Bronchial epithelial cell (primary cell): ENCODE results near the gene GRIP1. TPM values are rescaled to one million over a fixed set of nuclear protein-coding genes. Genes with fewer than 3 reads are reported as not detected.

ENCODE experiments used
- DNase-seq: peaks from one replicate; pipeline ENCODE4 v3.0.0-alpha.2; 2010; ENCODE audit warnings: low read depth
- FAIRE-seq: peaks from 2 replicates; lab custom pipeline; 2011; peaks lifted over from hg19 to GRCh38; lab: Jason Lieb, UNC
- H3K27me3 ChIP-seq: 2 replicates; pipeline ENCODE4 v1.5.1; 2011; ENCODE audit warnings: low read length; ENCODE audit not compliant: control insufficient read depth, insufficient read depth
- H3K36me3 ChIP-seq: 2 replicates; pipeline ENCODE4 v1.5.1; 2011; ENCODE audit warnings: low read length; ENCODE audit not compliant: control insufficient read depth, insufficient read depth
- H3K4me3 ChIP-seq: 2 replicates; pipeline ENCODE4 v1.5.1; 2011; ENCODE audit warnings: mild to moderate bottlenecking, low read depth, low read length, control low read depth
- CTCF ChIP-seq: IDR thresholded peaks from 2 replicates; pipeline ENCODE4 v1.5.1; 2011; ENCODE audit warnings: mild to moderate bottlenecking, moderate library complexity, low read length, control low read depth, inconsistent platforms; ENCODE audit not compliant: insufficient read depth, severe bottlenecking
- total RNA-seq: library from RNA; depleted of rRNA; stranded (reverse); fragments of >200 nt; gene quantifications from 2 replicates; pipeline ENCODE4 v1.2.1, GENCODE V29; 2014

GRIP1 gene
- total RNA-seq, 1 donor from 2014 or later, result 3.9 TPM

- Histone ChIP-seq H3K36me3 (no peaks in the 10 kb centered on the region), H3K4me3 (no peak overlapping the region), H3K27me3 (no peaks in the 10 kb centered on the region)
- no peak for TF ChIP-seq CTCF
- no peak for DNase-seq
- FAIRE-seq, result no peak
Measured at GRCh38 chr12:66638666-66639065, 40.2 kb downstream of the GRIP1 start.

- no peak for FAIRE-seq
- Histone ChIP-seq H3K27me3 (no peaks in the 10 kb centered on the region), H3K4me3 (no peak overlapping the region), H3K36me3 (no peaks in the 10 kb centered on the region)
- TF ChIP-seq CTCF, result no peak
- no peak for DNase-seq
Measured at GRCh38 chr12:66637699-66638301, 41.1 kb downstream of the GRIP1 start.

GRCh38 chr12:66636771-66637170 is 42.1 kb downstream of the GRIP1 start:
- DNase-seq (no peak), FAIRE-seq (no peak)
- H3K27me3 ChIP-seq, result no peaks in the 10 kb centered on the region
- H3K4me3 ChIP-seq, result no peak overlapping the region
- H3K36me3 ChIP-seq, result no peaks in the 10 kb centered on the region
- TF ChIP-seq CTCF, result no peak

GRCh38 chr12:66633676-66634075 is 45.2 kb downstream of the GRIP1 start:
- FAIRE-seq, result peak; percentile 47
- peak; percentile 90 for DNase-seq
- no peak for TF ChIP-seq CTCF
- no peak overlapping the region for H3K4me3 ChIP-seq
- H3K36me3 ChIP-seq, result no peaks in the 10 kb centered on the region
- no peaks in the 10 kb centered on the region for H3K27me3 ChIP-seq

- no peak for FAIRE-seq
- H3K36me3 ChIP-seq, result no peaks in the 10 kb centered on the region
- no peak overlapping the region for H3K4me3 ChIP-seq
- no peaks in the 10 kb centered on the region for H3K27me3 ChIP-seq
- no peak for TF ChIP-seq CTCF
- DNase-seq, result no peak
Measured at GRCh38 chr12:66629138-66629870, 49.6 kb downstream of the GRIP1 start.
